Upper lobe of right lung (tissue), 1 donor: ENCODE results near the gene SCN2A. TPM values are rescaled to one million over a fixed set of nuclear protein-coding genes. Genes with fewer than 3 reads are reported as not detected.
A peak's percentile ranks its signal among the peaks of the same experiment; 100 is the strongest.
"Not testable (repeated sequence)": the region's sequence is repeated elsewhere in the genome, so short reads cannot be mapped to it uniquely, and the experiment has no call there.

Source experiments
- ATAC-seq: fragments of 200-7000 bp; cut with Tn5 transposase; one replicate; pipeline ENCODE4 v1.9.1; 2020; ENCODE audit warnings: mild to moderate bottlenecking, moderate library complexity
- DNase-seq: peaks from one replicate; pipeline ENCODE4 v3.0.0-alpha.2; 2020
- H3K27ac ChIP-seq: fragments of 200-600 bp; one replicate; pipeline ENCODE4 v1.8.0; 2022
- H3K27me3 ChIP-seq: fragments of 200-600 bp; one replicate; pipeline ENCODE4 v1.8.0; 2022; ENCODE audit warnings: mild to moderate bottlenecking
- H3K36me3 ChIP-seq: fragments of 200-600 bp; one replicate; pipeline ENCODE4 v1.8.0; 2022
- H3K4me1 ChIP-seq: fragments of 200-600 bp; one replicate; pipeline ENCODE4 v1.8.0; 2022
- H3K4me3 ChIP-seq: fragments of 200-600 bp; one replicate; pipeline ENCODE4 v1.8.0; 2022; ENCODE audit warnings: mild to moderate bottlenecking
- H3K9me3 ChIP-seq: fragments of 200-600 bp; one replicate; pipeline ENCODE4 v1.8.0; 2022
- intact Hi-C: fragments of 100-400 bp; cut with DNase I; formaldehyde crosslinking; loops from one replicate; pipeline ENCODE4 v1.11.0; 2022
- total RNA-seq: library from RNA; stranded (reverse); fragmentation: NEBNext Ultra II Directional; extraction: Animal tissue kit (Norgen Biotek cat#: 25700); gene quantifications from one replicate; pipeline ENCODE4 v1.2.1, GENCODE V29; 2021
- TF ChIP-seq, protein P1 (sequence below): fragments of 200-600 bp; IDR thresholded peaks from one replicate; pipeline ENCODE4 v1.8.0; 2022; ENCODE audit warnings: antibody characterized with exemption
- donor health status: DM: no; HTN: yes; CAD: no; lungs with severe emphysema.

Gene SCN2A
- total RNA-seq, 1 donor from 2014 or later = 0.58 TPM

- intact Hi-C loops = no loop called here
- TF ChIP-seq, protein P1, sequence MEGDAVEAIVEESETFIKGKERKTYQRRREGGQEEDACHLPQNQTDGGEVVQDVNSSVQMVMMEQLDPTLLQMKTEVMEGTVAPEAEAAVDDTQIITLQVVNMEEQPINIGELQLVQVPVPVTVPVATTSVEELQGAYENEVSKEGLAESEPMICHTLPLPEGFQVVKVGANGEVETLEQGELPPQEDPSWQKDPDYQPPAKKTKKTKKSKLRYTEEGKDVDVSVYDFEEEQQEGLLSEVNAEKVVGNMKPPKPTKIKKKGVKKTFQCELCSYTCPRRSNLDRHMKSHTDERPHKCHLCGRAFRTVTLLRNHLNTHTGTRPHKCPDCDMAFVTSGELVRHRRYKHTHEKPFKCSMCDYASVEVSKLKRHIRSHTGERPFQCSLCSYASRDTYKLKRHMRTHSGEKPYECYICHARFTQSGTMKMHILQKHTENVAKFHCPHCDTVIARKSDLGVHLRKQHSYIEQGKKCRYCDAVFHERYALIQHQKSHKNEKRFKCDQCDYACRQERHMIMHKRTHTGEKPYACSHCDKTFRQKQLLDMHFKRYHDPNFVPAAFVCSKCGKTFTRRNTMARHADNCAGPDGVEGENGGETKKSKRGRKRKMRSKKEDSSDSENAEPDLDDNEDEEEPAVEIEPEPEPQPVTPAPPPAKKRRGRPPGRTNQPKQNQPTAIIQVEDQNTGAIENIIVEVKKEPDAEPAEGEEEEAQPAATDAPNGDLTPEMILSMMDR = no peak
Observed at GRCh38 chr2:165376571-165376975, 137.4 kb downstream of the SCN2A start.

DNA sequence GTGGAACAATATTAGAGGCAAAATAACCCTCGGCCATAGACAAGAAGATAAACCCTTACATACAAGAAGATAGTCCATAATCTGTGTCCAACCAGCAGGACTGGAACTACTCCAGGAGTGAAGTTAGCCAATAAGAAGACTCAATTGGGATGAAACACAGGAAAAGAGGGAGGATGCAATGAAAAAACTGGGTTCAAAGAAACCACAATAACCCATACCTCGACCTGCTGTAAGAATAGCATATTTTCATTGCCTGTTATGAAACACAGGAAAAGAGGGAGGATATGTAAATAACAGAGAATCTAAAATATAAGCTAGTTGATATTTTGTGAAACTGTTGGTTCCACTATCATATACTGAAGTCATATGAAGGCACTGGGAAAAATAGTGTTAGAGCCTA, 143.1 kb downstream of the SCN2A start:
- Histone ChIP-seq H3K4me3 (no peak overlapping the region), H3K9me3 (no peaks in the 10 kb centered on the region), H3K4me1 (no peaks in the 10 kb centered on the region), H3K27me3 (no peaks in the 10 kb centered on the region), H3K27ac (no peak overlapping the region), H3K36me3 (no peaks in the 10 kb centered on the region)
- intact Hi-C loops = no loop called here
- TF ChIP-seq, protein P1 = no peak
- ATAC-seq (no peak), DNase-seq (no peak)

More at GRCh38 chr2:165376571-165376975, 137.4 kb downstream of the SCN2A start:
- ATAC-seq = peak; percentile 24
- no peaks in the 10 kb centered on the region for H3K9me3 ChIP-seq
- no peaks in the 10 kb centered on the region for H3K4me1 ChIP-seq
- DNase-seq = no peak
- no peak overlapping the region for H3K27ac ChIP-seq
- no peak overlapping the region for H3K4me3 ChIP-seq
- H3K36me3 ChIP-seq = no peaks in the 10 kb centered on the region
- no peaks in the 10 kb centered on the region for H3K27me3 ChIP-seq

- no peaks in the 10 kb centered on the region for H3K4me1 ChIP-seq
- no peak overlapping the region for H3K4me3 ChIP-seq
- no peak for ATAC-seq
- no peaks in the 10 kb centered on the region for H3K36me3 ChIP-seq
- H3K27ac ChIP-seq = no peak overlapping the region
- DNase-seq = no peak
- H3K9me3 ChIP-seq = no peaks in the 10 kb centered on the region
- H3K27me3 ChIP-seq = no peaks in the 10 kb centered on the region
- TF ChIP-seq, protein P1 = no peak
- intact Hi-C loops = no loop called here
Observed at GRCh38 chr2:165390875-165391274, 151.7 kb downstream of the SCN2A start.

- H3K36me3 ChIP-seq = no peaks in the 10 kb centered on the region
- intact Hi-C loops = no loop called here
- TF ChIP-seq, protein P1 = no peak
- H3K27me3 ChIP-seq = no peaks in the 10 kb centered on the region
- H3K9me3 ChIP-seq = no peaks in the 10 kb centered on the region
- no peak for ATAC-seq
- DNase-seq = no peak
- H3K4me3 ChIP-seq = no peak overlapping the region
- H3K4me1 ChIP-seq = no peaks in the 10 kb centered on the region
- H3K27ac ChIP-seq = no peak overlapping the region
Observed at GRCh38 chr2:165391791-165392190, 152.6 kb downstream of the SCN2A start.

GRCh38 chr2:165398603-165399002, 159.4 kb downstream of the SCN2A start:
- H3K27me3 ChIP-seq, ATAC-seq, intact Hi-C loops, DNase-seq, H3K4me1 ChIP-seq, H3K36me3 ChIP-seq, H3K27ac ChIP-seq, H3K9me3 ChIP-seq, H3K4me3 ChIP-seq: not testable (repeated sequence)

DNA sequence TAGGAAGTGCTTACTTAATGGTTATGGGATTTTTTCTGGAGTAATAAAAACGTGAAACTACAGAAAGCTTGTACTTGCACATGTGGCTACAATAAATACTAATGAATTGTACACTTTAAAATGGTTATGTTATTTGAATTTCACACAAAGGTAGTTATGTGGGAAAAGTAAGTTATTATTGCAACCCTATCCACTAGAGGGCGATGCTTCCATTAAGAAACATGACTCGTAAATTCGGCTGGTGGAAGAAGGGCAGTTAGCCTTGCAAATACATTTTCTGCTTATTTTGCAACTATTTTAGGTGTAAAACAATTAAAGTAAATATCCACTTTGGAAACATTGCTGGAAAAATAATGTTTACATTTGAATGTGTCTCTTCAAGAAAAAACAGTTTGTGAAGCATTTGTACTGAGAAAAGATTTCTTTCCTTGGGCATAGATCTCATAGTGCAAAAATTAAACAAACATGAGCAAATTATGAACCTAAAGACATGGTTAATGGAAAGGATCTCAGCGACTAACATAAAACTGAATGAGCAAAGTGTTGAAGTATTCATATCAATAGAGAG, 162.2 kb downstream of the SCN2A start:
- Histone ChIP-seq H3K36me3 (no peaks in the 10 kb centered on the region), H3K27ac (no peak overlapping the region), H3K27me3 (no peaks in the 10 kb centered on the region), H3K4me3 (no peak overlapping the region), H3K9me3 (no peaks in the 10 kb centered on the region), H3K4me1 (no peaks in the 10 kb centered on the region)
- TF ChIP-seq, protein P1 = peak; percentile 75
- DNase-seq (no peak), ATAC-seq (peak; percentile 70)
- intact Hi-C loops = loop anchor here (10.0 kb wide), 1 partner anchor 293 kb away; no protein-coding TSS in a partner anchor
